Parathyroid adenoma (tissue), 2 donors: Measurements from ENCODE around the gene TADA2B.

ENCODE experiments used
- H2AFZ ChIP-seq: fragments of 300-600 bp; sonication (generic); one replicate; pipeline ENCODE4 v1.7.0; 2017; ENCODE audit warnings: antibody characterized with exemption, mild to moderate bottlenecking
- H3K27ac ChIP-seq: fragments of 300-600 bp; sonication (generic); one replicate; pipeline ENCODE4 v1.7.0; 2017
- H3K27me3 ChIP-seq: fragments of 300-600 bp; sonication (generic); one replicate; pipeline ENCODE4 v1.7.0; 2017; ENCODE audit warnings: low read length; ENCODE audit not compliant: control insufficient read depth, insufficient read depth
- H3K36me3 ChIP-seq: fragments of 300-600 bp; sonication (generic); one replicate; pipeline ENCODE4 v1.7.0; 2017; ENCODE audit warnings: low read length; ENCODE audit not compliant: control insufficient read depth, insufficient read depth
- H3K4me1 ChIP-seq: fragments of 300-600 bp; sonication (generic); one replicate; pipeline ENCODE4 v1.7.0; 2017; ENCODE audit warnings: control low read depth
- H3K4me2 ChIP-seq: fragments of 300-600 bp; sonication (generic); one replicate; pipeline ENCODE4 v1.7.0; 2017; ENCODE audit warnings: low read length
- H3K4me3 ChIP-seq: fragments of 300-600 bp; sonication (generic); one replicate; pipeline ENCODE4 v1.7.0; 2017; ENCODE audit warnings: low read depth, low read length
- H3K79me2 ChIP-seq: fragments of 300-600 bp; sonication (generic); one replicate; pipeline ENCODE4 v1.7.0; 2017; ENCODE audit warnings: control low read depth
- H3K9ac ChIP-seq: fragments of 300-600 bp; sonication (generic); one replicate; pipeline ENCODE4 v1.7.0; 2017; ENCODE audit warnings: mild to moderate bottlenecking
- H3K9me3 ChIP-seq: fragments of 300-600 bp; sonication (generic); one replicate; pipeline ENCODE4 v1.7.0; 2017; ENCODE audit warnings: low read length; ENCODE audit not compliant: control insufficient read depth
- TF ChIP-seq, protein P1 (sequence below): fragments of 300-600 bp; sonication (generic); IDR thresholded peaks from one replicate; pipeline ENCODE4 v1.7.0; 2017; ENCODE audit warnings: antibody characterized with exemption, mild to moderate bottlenecking
- donor health status: primary hyperparathyroidism.

TADA2B gene

DNA sequence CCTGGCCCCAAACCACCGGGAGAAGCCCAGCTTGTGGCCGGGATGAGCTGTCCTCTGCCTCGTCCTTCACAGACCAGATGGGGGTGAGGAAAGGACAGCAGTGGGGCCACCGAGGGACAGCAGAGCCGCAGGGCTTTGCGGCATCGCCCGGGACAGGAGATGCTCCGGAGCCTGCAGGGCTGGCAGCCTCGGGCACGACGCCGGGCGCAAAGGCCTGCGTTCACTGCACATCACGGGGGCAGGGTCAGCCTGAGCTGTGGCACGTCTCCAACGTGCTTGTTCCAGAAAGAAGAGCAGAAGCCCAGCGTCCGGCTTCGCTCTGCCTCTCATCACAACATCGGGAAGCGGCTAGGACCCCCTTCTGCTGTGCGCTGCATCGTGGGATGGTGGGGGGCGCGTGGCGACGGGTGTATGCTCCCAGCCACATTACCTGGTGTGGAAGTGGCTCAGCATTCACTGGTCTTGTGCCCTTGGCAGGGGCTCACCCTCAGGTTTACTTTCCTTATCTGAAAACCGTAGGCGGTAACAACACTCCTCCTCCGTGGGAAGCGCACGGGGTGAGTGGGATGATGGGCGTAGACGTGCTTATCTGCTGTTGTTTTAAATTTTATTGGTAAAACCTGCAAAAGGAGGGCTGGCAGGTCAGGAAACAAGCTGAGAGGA, 7.4 kb downstream of the TADA2B start:
- H3K27me3 ChIP-seq: no peaks in the 10 kb centered on the region
- H3K4me3 ChIP-seq: no peak overlapping the region
- no peak overlapping the region for H3K9ac ChIP-seq
- H3K4me1 ChIP-seq: peaks cover 8% of the 10 kb centered on the region
- H3K4me2 ChIP-seq: no peak overlapping the region
- no peak overlapping the region for H3K27ac ChIP-seq
- H2AFZ ChIP-seq: no peak overlapping the region
- H3K79me2 ChIP-seq: peaks cover 31% of the 10 kb centered on the region
- no peaks in the 10 kb centered on the region for H3K36me3 ChIP-seq
- TF ChIP-seq, protein P1, sequence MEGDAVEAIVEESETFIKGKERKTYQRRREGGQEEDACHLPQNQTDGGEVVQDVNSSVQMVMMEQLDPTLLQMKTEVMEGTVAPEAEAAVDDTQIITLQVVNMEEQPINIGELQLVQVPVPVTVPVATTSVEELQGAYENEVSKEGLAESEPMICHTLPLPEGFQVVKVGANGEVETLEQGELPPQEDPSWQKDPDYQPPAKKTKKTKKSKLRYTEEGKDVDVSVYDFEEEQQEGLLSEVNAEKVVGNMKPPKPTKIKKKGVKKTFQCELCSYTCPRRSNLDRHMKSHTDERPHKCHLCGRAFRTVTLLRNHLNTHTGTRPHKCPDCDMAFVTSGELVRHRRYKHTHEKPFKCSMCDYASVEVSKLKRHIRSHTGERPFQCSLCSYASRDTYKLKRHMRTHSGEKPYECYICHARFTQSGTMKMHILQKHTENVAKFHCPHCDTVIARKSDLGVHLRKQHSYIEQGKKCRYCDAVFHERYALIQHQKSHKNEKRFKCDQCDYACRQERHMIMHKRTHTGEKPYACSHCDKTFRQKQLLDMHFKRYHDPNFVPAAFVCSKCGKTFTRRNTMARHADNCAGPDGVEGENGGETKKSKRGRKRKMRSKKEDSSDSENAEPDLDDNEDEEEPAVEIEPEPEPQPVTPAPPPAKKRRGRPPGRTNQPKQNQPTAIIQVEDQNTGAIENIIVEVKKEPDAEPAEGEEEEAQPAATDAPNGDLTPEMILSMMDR: no peak
- no peaks in the 10 kb centered on the region for H3K9me3 ChIP-seq

DNA sequence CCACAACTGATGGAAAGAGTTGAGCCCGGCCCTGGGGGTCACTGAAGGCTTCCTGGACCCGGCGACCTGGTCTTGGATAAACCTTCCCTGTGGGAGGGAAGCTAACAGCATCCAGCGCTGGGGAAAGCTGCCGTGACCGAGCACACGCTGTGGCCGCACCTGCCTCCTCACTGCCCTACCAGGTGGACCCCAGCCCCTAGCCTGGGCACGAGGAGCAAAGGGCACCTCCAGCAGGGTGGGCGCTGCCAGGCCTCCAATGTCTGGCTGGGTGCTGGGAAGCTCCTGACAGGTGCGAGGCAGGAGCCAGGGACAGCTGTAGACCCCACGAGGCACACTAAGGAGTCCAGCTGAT, 7.9 kb downstream of the TADA2B start:
- H3K36me3 ChIP-seq: no peaks in the 10 kb centered on the region
- H3K4me2 ChIP-seq: no peak overlapping the region
- H2AFZ ChIP-seq: no peak overlapping the region
- H3K9ac ChIP-seq: no peak overlapping the region
- no peaks in the 10 kb centered on the region for H3K27me3 ChIP-seq
- H3K4me3 ChIP-seq: no peak overlapping the region
- H3K4me1 ChIP-seq: peaks cover 4% of the 10 kb centered on the region
- no peaks in the 10 kb centered on the region for H3K9me3 ChIP-seq
- no peak overlapping the region for H3K27ac ChIP-seq
- TF ChIP-seq, protein P1: no peak
- H3K79me2 ChIP-seq: peaks cover 26% of the 10 kb centered on the region

DNA sequence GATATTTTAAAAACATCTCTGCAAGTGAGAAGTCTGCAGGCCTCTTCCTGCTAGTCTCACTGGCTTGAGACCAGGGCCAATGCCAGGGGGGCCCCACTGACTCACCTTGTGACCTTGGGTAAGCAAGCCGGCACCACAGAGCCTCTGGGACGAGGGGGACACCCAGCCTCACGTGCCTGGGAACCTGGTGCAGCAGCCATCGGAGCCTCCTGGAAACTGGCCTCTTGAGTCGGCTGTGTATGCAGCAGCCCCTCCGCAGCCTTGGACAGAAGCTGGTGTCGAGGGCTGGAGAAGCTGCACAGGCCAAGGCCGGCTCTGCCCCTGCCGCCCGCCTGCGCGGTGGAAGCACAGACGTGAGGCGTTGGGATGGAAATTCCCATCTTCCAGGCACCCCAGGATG, 8.7 kb downstream of the TADA2B start:
- Histone ChIP-seq H3K27ac (no peak overlapping the region), H3K4me2 (no peak overlapping the region), H3K9ac (no peak overlapping the region), H3K4me1 (no peaks in the 10 kb centered on the region), H3K36me3 (no peaks in the 10 kb centered on the region), H3K4me3 (no peak overlapping the region), H3K27me3 (no peaks in the 10 kb centered on the region), H2AFZ (no peak overlapping the region), H3K79me2 (peaks cover 18% of the 10 kb centered on the region), H3K9me3 (no peaks in the 10 kb centered on the region)
- TF ChIP-seq, protein P1: no peak

DNA sequence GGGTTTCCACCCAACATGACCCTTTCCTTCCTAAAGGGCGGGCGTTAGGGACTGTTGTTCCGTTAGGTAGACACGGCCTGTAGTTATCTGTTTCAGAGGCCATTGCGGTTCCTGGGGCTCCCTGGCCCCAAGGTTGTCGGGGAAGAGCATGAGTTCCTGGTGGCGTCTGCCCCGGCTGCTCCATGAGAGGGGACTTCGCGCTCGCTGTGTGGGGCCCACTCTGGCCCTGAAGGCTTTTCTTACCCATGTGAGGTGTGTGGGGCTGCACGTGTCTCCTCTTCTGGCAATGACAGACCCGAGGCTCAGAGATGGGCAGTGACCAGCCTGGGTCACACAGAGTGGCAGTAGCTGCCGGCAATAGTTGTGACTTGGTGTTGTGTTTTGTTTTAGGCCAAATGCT, 9.1 kb downstream of the TADA2B start:
- Histone ChIP-seq H2AFZ (no peak overlapping the region), H3K36me3 (no peaks in the 10 kb centered on the region), H3K4me2 (no peak overlapping the region), H3K79me2 (peaks cover 14% of the 10 kb centered on the region), H3K9ac (no peak overlapping the region), H3K4me3 (no peak overlapping the region), H3K27me3 (no peaks in the 10 kb centered on the region), H3K27ac (no peak overlapping the region), H3K9me3 (no peaks in the 10 kb centered on the region), H3K4me1 (no peaks in the 10 kb centered on the region)
- TF ChIP-seq, protein P1: no peak
